OCI-LY7 (cell line): Measurements from ENCODE around the gene DHRS9. TPM values are rescaled to one million over a fixed set of nuclear protein-coding genes. Genes with fewer than 3 reads are reported as not detected.

ENCODE experiments used
- BruUV-seq: library from RNA; stranded (reverse); fragments of 400-500 nt; replicated peaks from 2 replicates; lab custom pipeline; 2021; lab: Mats Ljungman, UMichigan
- CTCF ChIA-PET: fragments of 300-600 bp; sonication (Branson Sonifier 250); formaldehyde crosslinking; loops from one replicate; lab custom pipeline; 2022; ENCODE audit warnings: antibody characterized with exemption; ENCODE audit not compliant: unreplicated experiment; lab: Charles Lee
- POLR2A ChIA-PET: fragments of 300-600 bp; sonication (Branson Sonifier 250); formaldehyde crosslinking; loops from one replicate; lab custom pipeline; 2022; ENCODE audit warnings: antibody characterized with exemption; lab: Charles Lee
- DNase-seq: peaks from one replicate; pipeline ENCODE4 v3.0.0-alpha.2; 2015; ENCODE audit warnings: low spot score
- H2AFZ ChIP-seq: fragments of 200-600 bp; sonication (generic), shearing (Covaris generic); 2 replicates; pipeline ENCODE4 v1.6.1; 2014; ENCODE audit warnings: mild to moderate bottlenecking, antibody characterized with exemption, low read length, moderate library complexity
- H3K27ac ChIP-seq: fragments of 200-600 bp; sonication (generic); 2 replicates; pipeline ENCODE4 v1.5.1; 2014; ENCODE audit warnings: mixed run types, low read depth, mild to moderate bottlenecking, moderate library complexity, low read length, inconsistent platforms; ENCODE audit not compliant: poor library complexity, severe bottlenecking
- H3K36me3 ChIP-seq: fragments of 200-600 bp; sonication (generic); 2 replicates; pipeline ENCODE4 v1.6.1; 2014; ENCODE audit warnings: mild to moderate bottlenecking, antibody characterized with exemption, low read length, moderate library complexity, mixed read lengths; ENCODE audit not compliant: insufficient read depth
- H3K4me1 ChIP-seq: fragments of 200-600 bp; sonication (generic); 2 replicates; pipeline ENCODE4 v1.5.1; 2014; ENCODE audit warnings: mild to moderate bottlenecking, low read length; ENCODE audit not compliant: insufficient read depth, poor library complexity, severe bottlenecking
- H3K4me2 ChIP-seq: fragments of 200-600 bp; sonication (generic); 2 replicates; pipeline ENCODE4 v1.6.1; 2014; ENCODE audit warnings: mild to moderate bottlenecking, low read length
- H3K4me3 ChIP-seq: fragments of 200-600 bp; sonication (generic); 2 replicates; pipeline ENCODE4 v1.5.1; 2014; ENCODE audit warnings: mild to moderate bottlenecking, low read depth, low read length; ENCODE audit not compliant: poor library complexity, severe bottlenecking
- H3K79me2 ChIP-seq: fragments of 200-600 bp; sonication (generic); 2 replicates; pipeline ENCODE4 v1.6.1; 2016; ENCODE audit warnings: low read depth, mild to moderate bottlenecking, low read length, moderate library complexity, mixed read lengths; ENCODE audit not compliant: insufficient read depth
- H3K9me2 ChIP-seq: fragments of 200-600 bp; sonication (generic); 2 replicates; pipeline ENCODE4 v1.6.1; 2016; ENCODE audit warnings: mild to moderate bottlenecking, low read length, mixed read lengths; ENCODE audit not compliant: insufficient read depth
- H3K9me3 ChIP-seq: fragments of 200-600 bp; sonication (generic); 2 replicates; pipeline ENCODE4 v1.6.1; 2014; ENCODE audit warnings: mild to moderate bottlenecking, mixed run types, low read length, mixed read lengths
- H4K20me1 ChIP-seq: fragments of 200-600 bp; sonication (generic); 2 replicates; pipeline ENCODE4 v1.6.1; 2014; ENCODE audit warnings: mild to moderate bottlenecking, antibody characterized with exemption, low read length, moderate library complexity, mixed read lengths; ENCODE audit not compliant: insufficient read depth
- EZH2phosphoT487 ChIP-seq: fragments of 200-600 bp; sonication (generic); IDR thresholded peaks from 2 replicates; pipeline ENCODE4 v1.6.1; 2018; ENCODE audit warnings: low read depth, borderline replicate concordance, mild to moderate bottlenecking, mixed run types, antibody characterized with exemption, low read length, moderate library complexity, mixed read lengths
- intact Hi-C: fragments of 100-400 bp; cut with micrococcal nuclease; formaldehyde crosslinking; loops from one replicate; pipeline ENCODE4 v1.10.0; 2022; ENCODE audit not compliant: unreplicated experiment
- total RNA-seq, 2 experiments: library from RNA; depleted of rRNA in 1 of 2; stranded (reverse); fragments of >200 nt in 1 of 2; shearing (Covaris generic) in 1 of 2; gene quantifications; 2 replicates each; pipeline ENCODE4 v1.2.3, GENCODE V29; 2014 to 2022
- TF ChIP-seq, protein P1 (sequence below): fragments of 200-600 bp; sonication (generic); conservative IDR thresholded peaks from 2 replicates; pipeline ENCODE4 v1.5.1; 2014; ENCODE audit warnings: mild to moderate bottlenecking, antibody characterized with exemption, low read length, moderate library complexity, mixed read lengths

The DHRS9 gene
- total RNA-seq, 2 experiments from 2014 or later, result 0.59 TPM; not detected in 1

DNA sequence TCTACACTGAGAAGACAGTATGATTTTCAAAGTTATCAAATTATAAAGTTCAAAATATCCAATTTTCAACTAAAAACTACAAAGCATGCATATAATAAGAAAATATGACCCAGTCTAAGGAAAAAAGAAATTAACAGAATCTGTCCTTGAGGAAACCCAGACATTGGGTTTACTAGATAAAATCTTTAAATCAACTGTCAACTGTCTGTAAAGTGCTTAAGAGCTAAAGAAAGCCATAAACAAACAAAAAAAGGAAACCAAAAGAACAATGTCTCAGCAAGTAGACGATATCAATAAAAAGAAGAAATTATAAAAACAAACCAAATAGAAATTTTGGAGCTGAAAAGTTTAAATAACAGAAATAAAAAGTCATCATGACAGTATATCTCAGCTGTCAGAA, 27.8 kb upstream of the DHRS9 start:
- intact Hi-C loops, result no loop called here
- DNase-seq, result no peak
- Histone ChIP-seq H3K79me2 (no peaks in the 10 kb centered on the region), H3K27ac (no peak overlapping the region), H3K4me1 (no peaks in the 10 kb centered on the region), H3K4me2 (no peak overlapping the region), H3K9me3 (0 out of 2 replicates have a peak, but pooled peaks cover 7% of the 10 kb centered on the region), H2AFZ (no peak overlapping the region), H3K36me3 (no peaks in the 10 kb centered on the region), H3K4me3 (no peak overlapping the region), H3K9me2 (no peaks in the 10 kb centered on the region), H4K20me1 (no peaks in the 10 kb centered on the region)
- TF ChIP-seq, protein P1, sequence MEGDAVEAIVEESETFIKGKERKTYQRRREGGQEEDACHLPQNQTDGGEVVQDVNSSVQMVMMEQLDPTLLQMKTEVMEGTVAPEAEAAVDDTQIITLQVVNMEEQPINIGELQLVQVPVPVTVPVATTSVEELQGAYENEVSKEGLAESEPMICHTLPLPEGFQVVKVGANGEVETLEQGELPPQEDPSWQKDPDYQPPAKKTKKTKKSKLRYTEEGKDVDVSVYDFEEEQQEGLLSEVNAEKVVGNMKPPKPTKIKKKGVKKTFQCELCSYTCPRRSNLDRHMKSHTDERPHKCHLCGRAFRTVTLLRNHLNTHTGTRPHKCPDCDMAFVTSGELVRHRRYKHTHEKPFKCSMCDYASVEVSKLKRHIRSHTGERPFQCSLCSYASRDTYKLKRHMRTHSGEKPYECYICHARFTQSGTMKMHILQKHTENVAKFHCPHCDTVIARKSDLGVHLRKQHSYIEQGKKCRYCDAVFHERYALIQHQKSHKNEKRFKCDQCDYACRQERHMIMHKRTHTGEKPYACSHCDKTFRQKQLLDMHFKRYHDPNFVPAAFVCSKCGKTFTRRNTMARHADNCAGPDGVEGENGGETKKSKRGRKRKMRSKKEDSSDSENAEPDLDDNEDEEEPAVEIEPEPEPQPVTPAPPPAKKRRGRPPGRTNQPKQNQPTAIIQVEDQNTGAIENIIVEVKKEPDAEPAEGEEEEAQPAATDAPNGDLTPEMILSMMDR, result no peak
- no peak for TF ChIP-seq EZH2phosphoT487
- CTCF ChIA-PET, result no interaction called here
- BruUV-seq, result no TSS peak
- POLR2A ChIA-PET, result no interaction called here

DNA sequence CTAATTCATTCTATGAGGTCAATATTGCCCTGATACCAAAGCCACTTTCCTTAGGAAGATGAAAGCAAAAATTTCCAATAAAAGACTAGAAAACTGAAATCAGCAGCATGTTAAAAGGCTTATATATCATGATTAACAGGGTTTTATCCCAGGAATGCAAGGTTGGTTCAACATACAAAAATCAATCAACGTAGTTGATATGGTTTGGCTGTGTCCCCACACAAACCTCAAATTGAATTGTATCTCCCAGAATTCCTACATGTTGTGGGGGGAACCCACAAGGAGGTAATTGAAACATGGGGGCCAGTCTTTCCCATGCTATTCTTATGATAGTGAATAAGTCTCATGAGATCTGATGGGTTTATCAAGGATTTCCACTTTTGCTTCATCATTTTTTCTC, 26.5 kb upstream of the DHRS9 start:
- intact Hi-C loops, result no loop called here
- CTCF ChIA-PET, result no interaction called here
- Histone ChIP-seq H2AFZ (no peak overlapping the region), H3K4me2 (no peak overlapping the region), H3K4me1 (no peaks in the 10 kb centered on the region), H3K9me3 (0 out of 2 replicates have a peak, but pooled peaks cover 7% of the 10 kb centered on the region), H3K9me2 (no peaks in the 10 kb centered on the region), H3K27ac (no peak overlapping the region), H3K36me3 (no peaks in the 10 kb centered on the region), H4K20me1 (no peaks in the 10 kb centered on the region), H3K4me3 (no peak overlapping the region), H3K79me2 (no peaks in the 10 kb centered on the region)
- POLR2A ChIA-PET, result no interaction called here
- TF ChIP-seq, protein P1, result no peak
- TF ChIP-seq EZH2phosphoT487, result no peak
- DNase-seq, result no peak
- no TSS peak for BruUV-seq

DNA sequence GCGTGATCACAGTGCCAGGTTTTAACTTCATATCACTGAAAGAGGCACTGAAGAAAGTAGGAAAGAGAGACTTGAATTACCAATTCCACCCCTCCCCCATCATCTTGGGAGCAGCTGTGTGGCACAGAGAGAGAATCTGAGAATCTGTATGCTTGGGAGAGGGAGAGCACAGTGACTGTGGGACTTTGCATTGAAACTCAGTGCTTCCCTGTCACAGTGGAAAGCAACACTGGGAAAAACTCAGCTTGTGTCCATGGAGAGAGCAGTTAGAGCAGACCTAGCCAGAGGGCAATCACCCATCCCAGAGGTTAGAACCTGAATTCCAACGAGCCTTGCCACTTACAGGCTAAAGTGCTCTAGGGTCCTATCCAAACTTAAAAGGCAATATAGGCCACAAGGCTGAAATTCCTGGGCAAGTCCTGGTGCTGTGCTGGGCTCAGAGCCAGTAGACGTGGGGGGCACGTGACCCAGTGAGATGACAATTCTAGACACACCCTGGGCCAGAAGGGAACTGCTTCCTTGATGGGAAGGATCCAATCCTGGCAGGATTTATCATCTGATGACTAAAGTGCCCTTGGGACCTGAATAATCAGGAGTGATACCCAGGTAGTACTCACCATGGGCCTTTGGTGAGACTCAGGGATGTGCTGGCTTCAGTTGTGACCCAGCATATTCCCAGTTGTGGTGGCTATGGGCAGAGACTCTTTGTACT, 22.8 kb upstream of the DHRS9 start:
- H3K79me2 ChIP-seq, result no peaks in the 10 kb centered on the region
- H3K4me1 ChIP-seq, result no peaks in the 10 kb centered on the region
- ChIA-PET POLR2A (no interaction called here), CTCF (no interaction called here)
- no peak for DNase-seq
- no peak overlapping the region for H3K4me2 ChIP-seq
- H4K20me1 ChIP-seq, result no peaks in the 10 kb centered on the region
- no peaks in the 10 kb centered on the region for H3K36me3 ChIP-seq
- 0 out of 2 replicates have a peak, but pooled peaks cover 7% of the 10 kb centered on the region for H3K9me3 ChIP-seq
- TF ChIP-seq, protein P1, result no peak
- TF ChIP-seq EZH2phosphoT487, result no peak
- H3K27ac ChIP-seq, result no peak overlapping the region
- no TSS peak for BruUV-seq
- intact Hi-C loops, result no loop called here
- H3K9me2 ChIP-seq, result no peaks in the 10 kb centered on the region
- no peak overlapping the region for H3K4me3 ChIP-seq
- H2AFZ ChIP-seq, result no peak overlapping the region
